ENCODE data around the gene LRRC32. TPM values are rescaled to one million over a fixed set of nuclear protein-coding genes. Genes with fewer than 3 reads are reported as not detected.
"Not testable (repeated sequence)": the region's sequence is repeated elsewhere in the genome, so short reads cannot be mapped to it uniquely, and the experiment has no call there.

The LRRC32 gene
- total and polyA plus RNA-seq, 10 of the 15 experiments (the other 5 are each of a cell fraction or from before 2014, with no cell fraction given): 0.56 to 20.8 (median 7.4) TPM

DNA sequence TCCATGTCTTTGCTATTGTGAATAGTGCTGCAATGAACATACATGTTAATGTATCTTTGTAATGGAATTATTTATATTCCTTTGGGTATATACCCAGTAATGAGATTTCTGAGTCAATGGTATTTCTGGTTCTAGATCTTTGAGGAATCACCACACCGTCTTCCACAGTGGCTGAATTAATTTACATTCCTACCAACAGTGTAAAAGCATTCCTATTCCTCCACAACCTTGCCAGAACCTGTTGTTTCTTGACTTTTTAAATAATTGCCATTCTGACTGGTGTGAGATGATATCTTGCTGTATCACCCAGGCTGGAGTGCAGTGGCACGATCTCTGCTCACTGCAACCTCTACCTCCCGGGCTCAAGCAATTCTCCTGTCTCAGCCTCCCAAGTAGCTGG is 26.8 kb downstream of the LRRC32 start:
- ATAC-seq; H3K4me2 ChIP-seq (ENCODE audit: control insufficient read depth, insufficient read depth); H4K20me1 ChIP-seq (ENCODE audit: control insufficient read depth, insufficient read depth); H3K27ac ChIP-seq (ENCODE audit: control insufficient read depth, insufficient read depth); intact Hi-C loops (cut with micrococcal nuclease; ENCODE audit: unreplicated experiment); H3K9ac ChIP-seq (ENCODE audit: control insufficient read depth, insufficient read depth, low read length); H3K36me3 ChIP-seq (ENCODE audit: control insufficient read depth in 2 of 2, insufficient read depth in 2 of 2, low read length in 1 of 2); in situ Hi-C loops (cut with MboI); H3K79me2 ChIP-seq (ENCODE audit: control insufficient read depth, insufficient read depth, low read length); FAIRE-seq; H3K4me3 ChIP-seq; DNase-seq (ENCODE audit: low read depth, low spot score); RAD21 ChIA-PET (ENCODE audit: unreplicated experiment); H3K4me1 ChIP-seq (ENCODE audit: control insufficient read depth, insufficient read depth, low read length); H3K9me3 ChIP-seq (replicated peaks; ENCODE audit: control insufficient read depth, insufficient read depth, low read length); BruUV-seq (replicated peaks); H3K27me3 ChIP-seq (replicated peaks in 1 of 2; ENCODE audit: control insufficient read depth in 2 of 2, insufficient read depth in 2 of 2, low read length in 1 of 2); H2AFZ ChIP-seq (ENCODE audit: control insufficient read depth, low read depth, low read length): not testable (repeated sequence)
- 50% methylated on average over 3 of the region's 3 CpGs for WGBS (ENCODE audit: insufficient coverage, insufficient replicate concordance, low lambda C conversion rate, missing lambda C conversion rate)
- ChIA-PET POLR2A (interaction anchor here (1.8 kb wide), 1 partner anchor 14 kb away, joined by 5 read pairs; no protein-coding TSS in a partner anchor), SMC1A (ENCODE audit: uncharacterized antibody, unreplicated experiment) (interaction anchor here (1.2 to 1.7 kb wide), 2 partner anchors 21 to 45 kb away, joined by 5 to 6 read pairs; no protein-coding TSS in a partner anchor), CTCF (interaction anchor here (0.7 kb wide), 1 partner anchor 45 kb away, joined by 3 read pairs; no protein-coding TSS in a partner anchor)

DNA sequence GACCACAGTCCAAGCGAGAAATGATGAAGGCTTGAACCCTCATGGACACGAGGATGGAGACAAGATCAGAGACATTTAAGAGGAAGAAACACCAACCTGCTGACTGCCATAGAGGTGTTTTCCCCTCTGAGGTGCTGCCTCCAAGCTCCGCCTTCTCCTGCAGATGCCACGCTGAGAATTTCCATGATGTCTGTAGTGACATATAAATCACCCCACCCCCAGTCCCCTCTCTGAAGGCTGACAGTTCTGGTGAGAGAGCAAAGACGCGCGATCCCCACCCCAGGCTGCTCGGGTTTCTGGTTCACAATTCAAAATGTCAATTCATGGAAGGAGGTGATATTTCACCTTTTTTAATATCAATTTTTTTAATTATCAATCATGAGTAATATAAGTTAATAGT is 28.2 kb downstream of the LRRC32 start:
- FAIRE-seq (no peak), DNase-seq (ENCODE audit: low read depth, low spot score) (no peak), ATAC-seq (peak; percentile 32)
- in situ Hi-C loops (cut with MboI) (no loop called here), intact Hi-C loops (cut with micrococcal nuclease; ENCODE audit: unreplicated experiment) (no loop called here)
- no peak overlapping the region for H3K9ac ChIP-seq (ENCODE audit: control insufficient read depth, insufficient read depth, low read length)
- WGBS (ENCODE audit: insufficient coverage, insufficient replicate concordance, low lambda C conversion rate, missing lambda C conversion rate): 27% methylated on average over 8 of the region's 8 CpGs
- no peak overlapping the region for H2AFZ ChIP-seq (ENCODE audit: control insufficient read depth, low read depth, low read length)
- ChIA-PET RAD21 (ENCODE audit: unreplicated experiment) (interaction anchor here (1.5 kb wide), 1 partner anchor 44 kb away, joined by 3 read pairs; no protein-coding TSS in a partner anchor), CTCF (interaction anchor here (0.7 kb wide), 1 partner anchor 15 kb away, joined by 3 read pairs; no protein-coding TSS in a partner anchor), SMC1A (ENCODE audit: uncharacterized antibody, unreplicated experiment) (interaction anchor here (0.7 to 1.7 kb wide), 6 partner anchors 8 to 278 kb away, joined by 3 to 6 read pairs (median 4); no protein-coding TSS in a partner anchor), POLR2A (interaction anchor here (0.9 to 1.8 kb wide), 6 partner anchors 13 to 30 kb away, joined by 3 to 5 read pairs (median 3); partner anchors contain the start of gene LRRC32)
- BruUV-seq (replicated peaks): no TSS peak
- H3K79me2 ChIP-seq (ENCODE audit: control insufficient read depth, insufficient read depth, low read length): no peaks in the 10 kb centered on the region
- H3K4me1 ChIP-seq (ENCODE audit: control insufficient read depth, insufficient read depth, low read length): peaks cover 11% of the 10 kb centered on the region
- no peaks in the 10 kb centered on the region for H4K20me1 ChIP-seq (ENCODE audit: control insufficient read depth, insufficient read depth)
- no peak overlapping the region for H3K4me3 ChIP-seq
- H3K27ac ChIP-seq (ENCODE audit: control insufficient read depth, insufficient read depth): no peak overlapping the region
- no peaks in the 10 kb centered on the region; a peak in 1 of 4 replicates for H3K27me3 ChIP-seq (replicated peaks in 1 of 2; ENCODE audit: control insufficient read depth in 2 of 2, insufficient read depth in 2 of 2, low read length in 1 of 2)
- no peak overlapping the region for H3K4me2 ChIP-seq (ENCODE audit: control insufficient read depth, insufficient read depth)
- peaks cover 4% of the 10 kb centered on the region for H3K9me3 ChIP-seq (replicated peaks; ENCODE audit: control insufficient read depth, insufficient read depth, low read length)
- H3K36me3 ChIP-seq (ENCODE audit: control insufficient read depth in 2 of 2, insufficient read depth in 2 of 2, low read length in 1 of 2): no peaks in the 10 kb centered on the region
- TF ChIP-seq PML (IDR thresholded peaks at IDR 0.05; ENCODE audit: low read length) (no peak), ZNF24 (IDR thresholded peaks at IDR 0.05) (no peak), BMI1 (IDR thresholded peaks at IDR 0.05; ENCODE audit: borderline replicate concordance) (no peak), HCFC1 (IDR thresholded peaks at IDR 0.05; ENCODE audit: low read length) (no peak), ZNF217 (IDR thresholded peaks at IDR 0.05) (no peak), NBN (IDR thresholded peaks at IDR 0.05) (0 out of 2 replicates have a peak, but pooled peaks have one; percentile 8), SPI1 (IDR thresholded peaks at IDR 0.05; ENCODE audit: borderline replicate concordance, insufficient read depth, low read depth, low read length) (no peak), SIN3A (IDR thresholded peaks at IDR 0.05; ENCODE audit: low read depth, low read length) (no peak), POLR2A (IDR thresholded peaks at IDR 0.05; ENCODE audit: low read depth, low read length) (no peak), SREBF2 (IDR thresholded peaks at IDR 0.05; ENCODE audit: low read length) (no peak), POLR2AphosphoS5 (IDR thresholded peaks at IDR 0.05; ENCODE audit: low read length) (no peak), CHD2 (IDR thresholded peaks at IDR 0.05; ENCODE audit: borderline replicate concordance, low read depth, low read length) (no peak), KLF5 (IDR thresholded peaks at IDR 0.05; ENCODE audit: partially characterized antibody) (no peak), KDM1A (IDR thresholded peaks at IDR 0.05; ENCODE audit: borderline replicate concordance) (no peak), NFIC (IDR thresholded peaks at IDR 0.05; ENCODE audit: low read depth, low read length) (no peak), CREB1 (IDR thresholded peaks at IDR 0.05; ENCODE audit: low read depth) (peak; percentile 47; the same call in 1 of the 2 replicates), GATAD2B (conservative IDR thresholded peaks at IDR 0.05; ENCODE audit: low read depth) (no peak)
- TF ChIP-seq, protein P1, sequence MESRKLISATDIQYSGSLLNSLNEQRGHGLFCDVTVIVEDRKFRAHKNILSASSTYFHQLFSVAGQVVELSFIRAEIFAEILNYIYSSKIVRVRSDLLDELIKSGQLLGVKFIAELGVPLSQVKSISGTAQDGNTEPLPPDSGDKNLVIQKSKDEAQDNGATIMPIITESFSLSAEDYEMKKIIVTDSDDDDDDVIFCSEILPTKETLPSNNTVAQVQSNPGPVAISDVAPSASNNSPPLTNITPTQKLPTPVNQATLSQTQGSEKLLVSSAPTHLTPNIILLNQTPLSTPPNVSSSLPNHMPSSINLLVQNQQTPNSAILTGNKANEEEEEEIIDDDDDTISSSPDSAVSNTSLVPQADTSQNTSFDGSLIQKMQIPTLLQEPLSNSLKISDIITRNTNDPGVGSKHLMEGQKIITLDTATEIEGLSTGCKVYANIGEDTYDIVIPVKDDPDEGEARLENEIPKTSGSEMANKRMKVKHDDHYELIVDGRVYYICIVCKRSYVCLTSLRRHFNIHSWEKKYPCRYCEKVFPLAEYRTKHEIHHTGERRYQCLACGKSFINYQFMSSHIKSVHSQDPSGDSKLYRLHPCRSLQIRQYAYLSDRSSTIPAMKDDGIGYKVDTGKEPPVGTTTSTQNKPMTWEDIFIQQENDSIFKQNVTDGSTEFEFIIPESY (IDR thresholded peaks at IDR 0.05): no peak
